Colon (tissue), 2 donors: ENCODE data around the gene C14orf93.

Experiments used
- FAIRE-seq: peaks from 2 replicates; lab custom pipeline; 2012; peaks lifted over from hg19 to GRCh38; lab: Jason Lieb, UNC
- donor health status: control.
- donor health status: control.

The C14orf93 gene

GRCh38 chr14:23009939-23010726 lies at the start of gene C14orf93:
Gene C14orf93, minus strand, starts transcription at chr14:23010143. Its CDS starts 11,120 bp downstream, at chr14:22999023.
- no peak for FAIRE-seq

- FAIRE-seq: no peak
These were observed 48.9 kb upstream of the C14orf93 start for GRCh38 chr14:23058654-23059504.

- no peak for FAIRE-seq
These were observed 48.1 kb upstream of the C14orf93 start for GRCh38 chr14:23057757-23058653.

- no peak for FAIRE-seq
These were observed 47.2 kb upstream of the C14orf93 start, which contains the start of gene CDH24 for GRCh38 chr14:23056956-23057756. Gene CDH24, minus strand, starts transcription at chr14:23057520. Its CDS starts 1,787 bp downstream, at chr14:23055733.

GRCh38 chr14:23056145-23056955 lies 46.4 kb upstream of the C14orf93 start:
- no peak for FAIRE-seq

- no peak for FAIRE-seq
These were observed 45.7 kb upstream of the C14orf93 start for GRCh38 chr14:23055621-23056144.

GRCh38 chr14:23055147-23055550 lies 45.2 kb upstream of the C14orf93 start:
- FAIRE-seq: no peak

GRCh38 chr14:23054000-23054811 lies 44.3 kb upstream of the C14orf93 start:
- FAIRE-seq: no peak

GRCh38 chr14:23053426-23053825 lies 43.5 kb upstream of the C14orf93 start:
- FAIRE-seq: no peak

- FAIRE-seq: no peak
These were observed 42.7 kb upstream of the C14orf93 start for GRCh38 chr14:23052671-23053070.

GRCh38 chr14:23052182-23052623 lies 42.3 kb upstream of the C14orf93 start:
- FAIRE-seq: no peak

- FAIRE-seq: no peak
These were observed 41.5 kb upstream of the C14orf93 start for GRCh38 chr14:23051141-23052057.

GRCh38 chr14:23049011-23049410 lies 39.1 kb upstream of the C14orf93 start:
- FAIRE-seq: no peak

GRCh38 chr14:23047751-23048693 lies 38.1 kb upstream of the C14orf93 start:
- no peak for FAIRE-seq

GRCh38 chr14:23047034-23047634 lies 37.2 kb upstream of the C14orf93 start:
- FAIRE-seq: no peak
